Erythroblast (primary cell): Measurements from ENCODE around the gene STK39.

Source experiments
- DNase-seq, 2 experiments: peaks; one replicate each; lab custom pipeline; 2025; lab: John Stamatoyannopoulos, UW
- GATA1 ChIP-seq: IDR thresholded peaks from 2 replicates; pipeline ENCODE4 v1.6.1; 2011; ENCODE audit warnings: low read depth, mild to moderate bottlenecking, control low read depth, low read length, moderate library complexity
- POLR2A ChIP-seq: IDR thresholded peaks from 2 replicates; pipeline ENCODE4 v1.6.1; 2011; ENCODE audit warnings: mild to moderate bottlenecking, low read length

Gene STK39

DNA sequence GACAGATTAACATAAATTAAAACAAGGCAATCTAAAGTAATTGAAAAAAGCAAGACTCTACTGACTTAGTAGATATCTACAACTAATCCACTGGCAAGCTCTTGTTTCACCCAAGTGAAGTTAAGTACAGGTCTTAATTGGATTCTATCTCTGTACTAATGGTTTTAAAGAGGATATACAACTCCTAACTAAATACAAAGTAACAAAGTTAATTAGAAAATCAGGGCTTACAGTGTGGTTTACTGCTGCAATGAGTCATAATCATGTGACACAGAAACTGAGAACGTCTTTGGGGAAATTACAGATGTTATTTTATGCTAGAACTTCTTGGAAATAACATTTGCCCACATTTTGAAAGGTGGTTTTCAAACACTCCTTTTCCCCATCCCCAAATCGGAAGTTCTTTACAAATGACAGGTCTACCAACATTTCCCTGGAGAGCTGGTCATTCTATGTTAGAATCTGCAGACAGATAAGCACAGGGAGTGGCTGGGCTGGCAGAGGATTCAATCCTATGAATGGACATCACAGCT lies 245.3 kb downstream of the STK39 start:
- TF ChIP-seq POLR2A: no peak
- DNase-seq: no peak

DNA sequence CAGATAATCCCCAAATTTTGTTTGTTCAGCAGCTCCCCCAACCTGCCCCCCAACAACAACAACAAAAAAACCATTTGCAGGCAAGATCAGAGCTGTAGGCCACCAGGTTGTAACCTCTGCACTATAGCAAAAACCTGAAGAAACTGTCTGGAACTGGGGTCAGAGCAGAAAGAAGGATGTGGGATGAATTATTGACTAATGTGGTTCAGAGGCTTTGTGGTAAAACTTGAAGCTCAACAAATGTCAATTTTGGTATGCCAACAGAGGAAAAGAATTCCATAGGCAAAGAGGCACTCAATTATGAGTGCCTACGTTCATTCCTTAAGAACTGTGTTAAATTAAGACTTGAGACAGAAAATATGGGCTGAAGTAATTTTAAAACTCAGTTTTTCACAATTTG lies 255.1 kb downstream of the STK39 start:
- TF ChIP-seq GATA1 (no peak), POLR2A (no peak)
- DNase-seq: no peak

DNA sequence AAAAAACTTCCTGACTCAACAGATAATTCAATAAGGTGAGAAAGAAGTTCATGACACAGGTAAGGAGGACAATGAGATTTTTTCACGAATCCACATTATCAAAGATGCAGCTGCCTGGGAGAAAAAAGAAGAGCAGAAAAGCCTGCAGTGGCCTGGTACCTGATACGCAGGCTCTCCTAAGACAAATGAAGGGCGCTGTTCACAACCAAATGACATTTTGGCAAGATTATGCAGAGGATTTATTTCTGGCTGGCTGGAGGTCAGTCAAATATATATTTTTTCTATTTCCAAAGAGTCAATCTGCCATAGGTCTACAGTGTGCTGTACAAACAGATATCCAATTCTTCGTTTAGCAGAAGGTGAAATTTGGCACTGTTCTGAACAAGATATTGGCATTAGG lies 257.3 kb downstream of the STK39 start:
- TF ChIP-seq POLR2A (no peak), GATA1 (no peak)
- DNase-seq: no peak

DNA sequence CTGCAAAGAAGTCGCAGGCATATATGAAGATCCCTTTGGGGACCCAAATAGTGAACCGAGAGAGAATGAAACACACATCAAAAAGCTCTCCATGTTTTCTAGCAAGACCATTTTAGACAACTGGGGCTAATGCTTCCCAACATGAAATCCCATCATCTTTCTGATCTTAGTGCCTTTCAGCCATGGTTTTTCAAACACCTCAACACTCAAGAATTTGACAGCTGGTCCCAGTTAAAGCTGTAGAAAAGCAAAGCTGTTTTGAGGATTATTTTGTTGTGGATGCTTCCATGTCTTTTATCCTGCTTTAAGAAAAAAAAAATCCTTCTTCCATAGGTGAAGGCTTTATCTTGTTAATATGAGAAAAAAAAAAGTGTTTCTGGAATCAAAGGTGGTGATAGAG lies 259.1 kb downstream of the STK39 start:
- TF ChIP-seq POLR2A: no peak
- no peak for TF ChIP-seq GATA1
- no peak for DNase-seq

DNA sequence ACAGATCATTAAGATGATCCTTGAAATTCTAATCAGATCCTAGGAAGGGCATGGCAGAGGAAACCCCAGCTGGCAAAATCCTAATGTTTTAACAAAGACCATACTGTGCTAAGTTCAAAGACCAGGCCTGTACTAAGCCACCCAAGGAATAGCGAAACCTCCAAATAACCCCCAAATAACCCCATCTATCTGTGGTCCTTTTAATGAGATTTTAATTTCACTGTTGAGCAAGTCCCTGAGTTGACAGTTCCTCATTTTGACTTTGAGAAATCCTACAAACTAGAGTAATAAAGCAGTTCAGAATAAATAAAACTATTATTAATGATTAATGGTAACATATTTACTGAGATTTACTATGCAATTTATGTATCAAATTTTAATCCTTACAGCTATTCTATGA lies 259.8 kb downstream of the STK39 start:
- TF ChIP-seq POLR2A (no peak), GATA1 (no peak)
- DNase-seq: no peak

DNA sequence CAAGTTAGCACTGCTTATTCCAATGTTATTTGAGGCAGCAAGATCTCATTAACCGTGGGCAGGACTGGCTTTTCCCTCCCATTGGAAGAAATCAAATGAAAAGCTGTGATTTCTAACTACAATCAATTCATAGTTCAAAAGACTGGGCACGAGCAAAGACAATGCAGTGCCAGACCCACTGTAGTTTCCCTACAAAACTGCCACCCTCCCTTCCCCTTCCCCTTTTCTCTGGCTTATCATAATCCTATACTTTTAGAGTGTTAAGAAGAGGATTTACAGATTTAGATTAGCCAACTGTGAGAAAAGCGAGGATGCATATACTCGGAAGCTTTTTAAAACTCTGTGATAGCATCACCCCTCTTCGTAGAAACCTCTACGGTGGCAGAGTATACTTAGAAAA lies 260.4 kb downstream of the STK39 start:
- TF ChIP-seq POLR2A (no peak), GATA1 (no peak)
- no peak for DNase-seq

DNA sequence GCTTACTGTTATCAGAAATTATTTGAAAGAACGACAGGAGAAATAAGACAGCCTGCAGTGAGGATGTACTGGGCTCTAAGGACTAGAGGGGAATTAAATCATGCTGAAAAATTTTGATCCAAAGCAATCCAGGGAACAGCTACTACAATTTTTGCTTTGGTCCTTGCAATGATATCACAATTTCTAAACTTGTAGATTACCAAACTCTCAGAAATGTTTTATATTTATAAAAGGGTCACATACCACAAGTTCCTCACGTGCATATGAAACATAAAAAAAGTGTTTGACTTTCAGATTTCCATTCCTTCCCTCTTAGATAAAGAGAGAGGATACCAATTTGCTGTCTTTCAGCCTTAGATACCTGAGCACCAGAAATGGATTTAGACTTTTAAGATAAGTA lies 261.2 kb downstream of the STK39 start:
- TF ChIP-seq POLR2A (no peak), GATA1 (no peak)
- DNase-seq: no peak

DNA sequence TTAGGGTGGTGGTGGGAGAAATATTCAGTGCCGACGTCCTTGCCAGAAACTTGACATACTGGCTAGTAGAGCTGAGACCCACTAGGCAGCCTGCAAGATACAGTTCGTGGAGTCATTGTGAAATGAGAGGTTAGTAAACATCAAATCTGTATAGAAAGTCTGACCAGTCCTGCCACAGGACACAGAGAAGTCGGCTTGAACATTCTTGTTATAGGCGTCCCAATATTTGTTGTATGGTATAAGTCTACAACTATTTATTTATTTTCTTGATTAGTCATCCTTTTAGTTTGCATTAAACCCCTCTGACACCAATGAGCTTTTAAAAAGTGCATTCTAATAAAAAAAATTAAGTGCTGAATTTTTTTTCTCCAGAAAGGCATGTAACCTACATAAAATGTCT lies 265.4 kb downstream of the STK39 start:
- no peak for DNase-seq

DNA sequence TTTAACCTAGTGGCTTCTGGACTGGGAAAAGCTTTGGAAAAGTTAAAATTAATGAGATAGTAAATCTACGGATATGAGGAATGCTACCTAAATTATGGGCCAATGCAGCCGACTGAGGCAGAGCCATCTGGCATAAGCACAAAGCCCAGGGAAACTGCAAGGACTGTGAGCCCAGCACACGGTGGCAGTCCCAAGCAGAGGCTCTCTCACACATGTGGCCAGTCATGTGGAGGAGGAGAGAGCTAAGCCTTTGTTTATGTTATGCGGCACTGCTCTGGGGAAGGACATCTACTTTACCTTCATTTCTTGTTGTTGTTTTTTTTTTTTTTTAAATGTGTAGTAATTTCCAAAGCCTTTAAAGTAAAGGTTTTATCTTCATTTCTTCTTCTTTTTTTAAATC lies 267.0 kb downstream of the STK39 start:
- no peak for DNase-seq
- TF ChIP-seq POLR2A: no peak
- TF ChIP-seq GATA1: no peak

More for the DNA sequence above, 265.4 kb downstream of the STK39 start:
- TF ChIP-seq POLR2A: no peak
- TF ChIP-seq GATA1: no peak

DNA sequence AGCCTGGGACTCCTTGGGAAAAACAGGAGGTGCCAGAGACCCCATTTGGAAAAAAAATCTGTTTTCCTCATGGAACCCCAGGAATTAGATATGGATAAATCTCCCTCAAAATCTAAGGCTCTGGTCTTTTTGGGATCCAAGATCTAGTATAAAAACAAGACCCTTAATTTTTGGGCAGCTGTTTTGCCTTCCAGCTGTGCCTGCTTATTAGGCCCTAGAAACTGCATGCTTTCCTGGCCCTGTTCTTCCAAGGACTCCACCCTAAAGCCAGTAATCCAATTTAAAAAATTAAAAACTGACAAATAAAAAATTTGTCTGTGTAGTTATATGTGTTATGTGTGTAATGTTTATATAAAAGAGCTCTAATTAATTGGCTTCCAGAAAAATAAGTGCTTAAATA lies 274.6 kb downstream of the STK39 start:
- TF ChIP-seq GATA1 (no peak), POLR2A (no peak)
- no peak for DNase-seq

DNA sequence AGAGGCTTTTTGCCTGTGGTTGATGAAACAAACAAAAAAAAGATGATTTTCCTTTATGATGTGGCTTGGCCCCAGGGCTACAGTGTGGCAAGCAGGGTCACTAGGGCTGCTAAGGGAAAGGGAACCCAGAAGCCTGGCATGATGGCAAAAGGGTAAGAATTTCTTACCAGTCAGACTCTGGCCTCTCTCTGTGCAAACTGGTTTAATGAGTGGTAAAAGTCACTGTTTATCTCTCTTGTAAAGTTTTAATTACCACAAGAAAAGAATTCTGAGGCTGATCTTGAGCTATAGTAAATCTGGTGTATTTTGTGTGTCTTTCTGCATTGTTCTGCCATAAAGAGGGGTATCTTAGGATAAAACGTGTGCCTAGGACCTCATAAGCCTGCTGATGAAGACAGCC lies 275.4 kb downstream of the STK39 start:
- no peak for DNase-seq
- TF ChIP-seq POLR2A (no peak), GATA1 (no peak)

DNA sequence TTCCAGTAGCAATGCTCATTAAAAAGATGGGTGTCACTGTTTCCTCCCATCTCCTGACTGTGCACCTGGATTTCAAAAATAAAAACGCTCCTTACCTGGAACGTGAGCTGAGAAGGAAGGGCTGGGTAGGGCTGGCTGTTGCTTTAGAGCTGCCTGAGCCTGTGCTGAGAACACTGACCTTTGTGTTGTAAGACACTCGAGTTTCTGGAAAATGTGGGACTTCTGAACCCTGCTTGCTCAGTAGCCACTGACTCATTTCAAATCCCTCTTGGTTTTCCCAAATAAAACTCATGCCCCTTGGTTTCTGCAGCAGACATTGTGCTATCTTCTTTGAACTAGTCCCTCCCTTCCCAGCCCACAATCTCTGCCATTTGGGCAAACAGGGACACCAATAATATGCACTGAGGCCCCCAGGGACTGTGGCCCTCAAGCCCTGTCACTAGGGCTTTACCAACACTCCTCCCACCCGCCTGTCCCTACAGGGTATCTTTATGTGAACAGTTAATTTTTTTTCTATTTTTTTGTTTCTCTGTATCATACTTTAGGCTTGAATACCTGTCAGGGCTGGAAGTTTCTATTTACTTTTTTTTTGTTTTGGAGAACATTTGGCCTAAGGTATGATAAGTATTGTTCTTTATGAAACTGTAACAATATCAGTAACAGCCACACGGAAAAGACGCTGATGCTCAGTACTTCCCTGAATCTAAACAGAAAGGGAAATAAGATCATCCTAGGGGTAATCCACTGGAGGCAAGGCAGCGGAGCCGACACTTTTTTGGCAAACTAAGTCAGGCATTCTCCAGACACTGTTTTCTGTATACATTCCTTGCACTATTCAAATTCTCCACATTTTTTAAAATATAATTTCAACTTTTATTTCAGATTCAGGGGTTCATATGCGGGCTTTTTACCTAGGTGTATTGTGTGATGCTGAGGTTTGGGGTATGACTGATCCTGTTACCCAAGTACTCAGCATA lies 280.2 kb downstream of the STK39 start:
- DNase-seq: no peak

DNA sequence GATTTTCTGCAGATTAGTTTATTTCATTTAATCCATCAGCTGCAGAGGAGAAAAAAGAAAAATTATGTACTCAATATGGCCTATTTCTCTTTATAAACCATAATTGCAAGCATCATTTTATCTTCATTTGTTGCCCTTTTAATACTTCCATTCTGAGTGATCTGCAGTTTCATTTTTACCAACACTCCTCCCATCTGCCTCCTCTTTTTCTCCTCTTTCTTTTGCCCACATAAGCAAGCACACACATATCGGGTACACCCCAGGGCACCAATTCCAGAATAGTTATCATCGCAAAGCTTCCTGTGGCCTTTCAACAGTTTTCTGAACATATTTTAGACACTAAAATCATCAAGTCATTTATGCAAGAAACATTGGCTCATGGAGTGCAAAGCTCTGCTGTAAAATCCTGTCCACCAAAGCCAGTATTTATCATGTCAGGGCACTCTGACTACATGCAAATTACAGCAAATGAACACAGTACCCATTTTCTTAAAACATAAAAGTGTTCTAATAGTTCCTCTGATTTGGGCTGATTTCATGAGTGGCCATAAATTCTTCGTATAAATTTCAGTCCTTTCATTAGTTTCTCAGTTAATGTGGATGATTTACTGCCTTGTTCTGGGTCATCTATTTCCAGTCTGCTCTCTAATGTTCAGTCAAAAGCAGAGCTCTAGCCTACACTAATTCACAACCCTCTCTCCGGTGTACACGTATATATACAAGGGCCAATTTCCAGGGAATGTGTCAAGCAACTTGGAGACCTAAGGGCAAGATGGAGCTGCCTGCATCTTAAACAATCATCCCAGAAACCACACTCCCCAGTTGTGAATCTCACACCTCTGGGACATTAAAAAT lies 281.3 kb downstream of the STK39 start:
- no peak for DNase-seq
- no peak for TF ChIP-seq GATA1
- no peak for TF ChIP-seq POLR2A

More for the DNA sequence above, 280.2 kb downstream of the STK39 start:
- no peak for TF ChIP-seq GATA1
- TF ChIP-seq POLR2A: no peak

DNA sequence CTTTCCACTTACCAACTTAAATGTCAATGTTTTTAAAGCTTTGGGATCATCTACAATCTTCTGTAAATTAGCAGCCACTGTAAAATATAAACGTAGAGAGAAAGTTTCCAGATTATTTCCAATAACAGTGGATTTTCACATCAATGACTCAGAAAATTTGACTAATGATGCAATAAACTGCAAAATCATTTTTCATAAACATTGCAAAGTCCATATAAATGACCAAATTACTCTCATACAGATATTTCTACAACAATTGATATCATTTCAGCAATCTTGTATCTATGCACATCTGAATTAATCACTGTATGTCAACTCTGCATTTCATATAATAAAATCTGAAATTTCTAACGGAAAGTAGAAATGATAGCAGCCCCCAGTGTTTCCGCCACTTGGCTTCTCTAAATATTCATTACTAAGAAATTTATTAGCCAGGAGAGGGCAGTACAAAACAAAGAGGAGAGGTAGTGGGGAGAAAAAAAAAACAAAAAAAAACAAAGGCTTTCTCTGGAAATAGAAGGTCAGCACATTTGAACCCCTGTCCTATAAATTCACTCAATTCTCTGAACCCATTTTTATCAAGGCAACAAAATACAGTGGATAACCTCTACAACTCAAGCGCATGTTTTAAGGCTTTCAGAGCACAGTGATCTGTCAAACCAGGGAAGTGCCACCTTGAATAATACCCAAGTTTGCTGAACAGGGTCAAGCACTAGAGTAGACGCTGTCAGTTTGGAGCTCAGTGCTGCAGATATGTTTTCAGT lies 282.6 kb downstream of the STK39 start:
- DNase-seq: no peak
- TF ChIP-seq GATA1 (no peak), POLR2A (no peak)
